GM21423 (cell line): ENCODE results near the gene MARS1.
"Not testable (repeated sequence)": the region's sequence is repeated elsewhere in the genome, so short reads cannot be mapped to it uniquely, and the experiment has no call there.

Experiments used
- ATAC-seq: cut with Tn5 transposase; IDR thresholded peaks from one replicate; pipeline ENCODE4 v1.9.1; 2021; ENCODE audit warnings: mild to moderate bottlenecking, moderate library complexity; ENCODE audit not compliant: unreplicated experiment

Gene MARS1

DNA sequence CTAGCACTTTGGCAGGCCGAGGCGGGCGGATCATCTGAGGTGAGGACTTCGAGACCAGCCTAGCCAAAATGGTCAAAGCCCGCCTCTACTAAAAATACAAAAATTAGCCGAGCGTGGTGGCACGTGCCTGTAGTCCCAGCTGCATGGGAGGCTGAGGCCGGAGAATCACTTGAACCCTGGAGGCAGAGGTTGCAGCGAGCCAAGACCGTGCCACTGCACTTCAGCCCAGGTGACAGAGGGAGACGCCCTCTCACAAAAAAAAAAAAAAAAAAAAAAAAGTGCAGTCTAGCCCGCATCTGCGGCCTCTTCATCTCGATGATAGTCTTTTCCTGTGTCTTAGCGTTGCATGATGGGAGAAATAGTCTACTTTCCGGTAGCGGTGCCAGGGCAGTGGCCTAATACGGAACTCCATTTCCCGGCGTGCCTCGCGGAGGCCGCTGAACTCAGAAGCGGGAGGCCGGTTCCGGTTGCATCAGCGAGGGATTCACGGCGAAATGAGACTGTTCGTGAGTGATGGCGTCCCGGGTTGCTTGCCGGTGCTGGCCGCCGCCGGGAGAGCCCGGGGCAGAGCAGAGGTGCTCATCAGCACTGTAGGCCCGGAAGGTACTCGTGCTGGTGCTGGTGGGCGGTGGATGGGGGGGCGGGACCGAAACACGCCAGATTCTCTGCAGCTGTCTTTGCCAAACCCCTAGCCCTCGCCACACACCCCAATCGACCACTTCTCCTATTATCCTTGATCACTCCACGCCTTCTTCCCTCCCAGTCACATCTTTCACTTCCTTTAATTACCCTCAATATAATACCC is at the start of gene MARS1:
TSS of gene MARS1 (plus strand) at position 472 of the 805 bp plus-strand sequence. CDS start at position 495, 23 bp downstream.
- ATAC-seq = peak; percentile 97

GRCh38 chr12:57438400-57438799 is 49.5 kb upstream of the MARS1 start:
- ATAC-seq = no peak

DNA sequence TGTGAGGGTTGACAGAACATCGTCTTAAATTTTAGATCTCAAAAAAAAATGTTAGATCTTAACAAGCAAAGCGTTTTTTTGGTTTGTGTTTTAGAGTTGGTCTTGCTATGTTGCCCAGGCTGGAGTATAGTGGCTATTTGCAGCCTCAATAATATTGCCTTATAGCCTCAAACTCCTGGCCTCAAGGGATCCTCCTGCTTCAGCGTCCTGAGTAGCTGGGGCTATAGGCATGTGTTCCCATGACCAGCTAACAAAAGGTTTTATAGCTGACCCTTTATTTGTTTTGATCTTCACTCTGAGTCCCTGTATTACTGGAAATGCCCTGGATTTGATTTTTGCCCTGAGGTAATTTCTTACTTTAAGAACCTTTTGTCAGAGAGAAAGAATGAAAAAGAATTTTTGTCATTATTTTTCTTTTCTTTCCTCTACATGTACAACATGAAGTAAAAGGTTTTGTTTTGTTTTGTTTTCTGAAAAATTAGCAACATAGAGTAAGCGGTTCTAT is 48.1 kb upstream of the MARS1 start:
- ATAC-seq = no peak

- not testable (repeated sequence) for ATAC-seq
Measured at GRCh38 chr12:57441393-57441792, 46.5 kb upstream of the MARS1 start.

DNA sequence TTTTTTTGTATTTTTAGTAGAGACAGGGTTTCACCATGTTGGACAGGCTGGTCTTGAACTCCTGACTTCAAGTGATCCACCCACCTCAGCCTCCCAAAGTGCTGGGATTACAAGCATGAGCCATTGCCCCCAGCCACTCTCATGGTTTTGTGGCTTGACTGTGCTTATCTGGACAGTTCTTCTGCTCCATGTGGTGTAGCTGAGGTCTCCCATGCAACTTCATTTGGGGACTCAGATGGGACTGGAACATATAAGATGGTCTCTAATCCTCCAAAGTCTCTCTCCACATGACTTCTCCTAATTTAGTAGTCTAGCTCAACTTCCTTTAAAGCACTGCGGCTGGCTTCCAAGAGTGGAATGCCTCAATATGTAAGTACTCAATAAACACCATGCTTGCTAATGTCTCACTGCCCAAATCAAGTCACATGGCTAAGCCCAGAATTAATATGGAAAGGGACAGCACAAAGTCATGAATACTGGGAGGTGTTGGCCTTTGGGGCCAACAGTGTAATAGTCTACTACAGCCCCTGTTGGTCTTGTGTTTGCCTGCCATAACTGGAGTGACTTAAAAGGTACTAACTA is 45.9 kb upstream of the MARS1 start:
- ATAC-seq = no peak

GRCh38 chr12:57444337-57444736 is 43.5 kb upstream of the MARS1 start:
- ATAC-seq = not testable (repeated sequence)

DNA sequence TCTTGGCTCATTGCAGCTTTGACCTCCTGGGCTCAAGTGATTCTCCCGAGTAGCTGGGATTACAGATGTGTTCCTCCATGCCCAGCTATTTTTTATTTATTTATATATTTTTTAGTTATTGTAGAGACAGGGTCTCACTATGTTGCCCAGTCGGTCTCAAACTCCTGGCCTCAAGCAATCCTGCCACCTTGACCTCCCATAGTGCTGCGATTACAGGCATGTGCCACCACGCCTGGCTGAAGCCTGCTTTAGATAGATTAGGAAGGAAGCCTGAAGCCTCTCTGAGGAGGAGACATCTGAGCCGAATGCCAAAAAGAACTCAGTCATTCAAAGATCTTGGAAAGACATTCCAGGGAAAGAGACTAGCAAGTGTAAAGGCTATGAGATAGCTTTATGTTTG is 43.1 kb upstream of the MARS1 start:
- no peak for ATAC-seq

- no peak for ATAC-seq
Measured at GRCh38 chr12:57446292-57446960, 41.4 kb upstream of the MARS1 start.

GRCh38 chr12:57448669-57449068 is 39.2 kb upstream of the MARS1 start:
- ATAC-seq = no peak

DNA sequence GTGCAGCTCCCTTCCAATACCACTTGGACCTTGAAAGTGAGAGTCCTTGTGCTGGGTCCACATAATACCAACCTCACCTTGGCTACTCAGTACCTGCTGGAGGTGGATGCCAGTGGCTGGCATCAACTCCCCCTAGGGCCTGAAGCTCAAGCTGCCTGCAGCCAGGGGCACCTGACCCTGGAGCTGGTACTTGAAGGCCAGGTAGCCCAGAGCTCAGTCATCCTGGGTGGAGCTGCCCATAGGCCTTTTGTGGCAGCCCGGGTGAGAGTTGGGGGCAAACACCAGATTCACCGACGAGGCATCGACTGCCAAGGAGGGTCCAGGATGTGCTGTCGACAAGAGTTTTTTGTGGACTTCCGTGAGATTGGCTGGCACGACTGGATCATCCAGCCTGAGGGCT is 38.5 kb upstream of the MARS1 start:
- no peak for ATAC-seq

- no peak for ATAC-seq
Measured at GRCh38 chr12:57450057-57450456, 37.8 kb upstream of the MARS1 start.

DNA sequence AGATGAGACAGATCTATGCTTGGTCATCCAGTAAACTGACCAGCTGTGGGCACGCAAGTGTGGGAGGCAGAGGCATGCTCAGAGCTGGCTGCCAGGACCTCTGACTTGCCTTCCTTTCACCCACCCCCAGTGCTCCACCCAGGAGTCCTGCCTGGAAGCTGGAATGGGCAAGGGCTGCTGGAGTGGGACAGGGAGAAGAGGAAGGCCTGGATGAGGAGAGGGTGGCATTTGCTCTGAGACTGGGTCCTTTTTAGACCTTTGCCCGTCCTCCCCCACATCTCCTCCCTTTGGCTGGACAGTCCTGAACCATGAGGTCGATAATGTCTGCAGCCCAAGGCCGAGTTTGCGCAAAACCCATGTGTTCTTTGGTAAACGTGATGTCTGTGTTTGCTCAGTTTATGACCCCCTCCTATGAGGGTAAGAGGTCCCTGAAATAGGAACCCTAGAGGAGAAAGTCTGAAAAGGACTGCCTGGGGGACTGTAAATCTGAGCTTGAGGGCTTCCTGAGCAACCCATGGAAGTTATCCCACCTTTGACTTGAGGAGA is 36.6 kb upstream of the MARS1 start:
- no peak for ATAC-seq

- ATAC-seq = no peak
Measured at GRCh38 chr12:57452181-57452936, 35.5 kb upstream of the MARS1 start.

DNA sequence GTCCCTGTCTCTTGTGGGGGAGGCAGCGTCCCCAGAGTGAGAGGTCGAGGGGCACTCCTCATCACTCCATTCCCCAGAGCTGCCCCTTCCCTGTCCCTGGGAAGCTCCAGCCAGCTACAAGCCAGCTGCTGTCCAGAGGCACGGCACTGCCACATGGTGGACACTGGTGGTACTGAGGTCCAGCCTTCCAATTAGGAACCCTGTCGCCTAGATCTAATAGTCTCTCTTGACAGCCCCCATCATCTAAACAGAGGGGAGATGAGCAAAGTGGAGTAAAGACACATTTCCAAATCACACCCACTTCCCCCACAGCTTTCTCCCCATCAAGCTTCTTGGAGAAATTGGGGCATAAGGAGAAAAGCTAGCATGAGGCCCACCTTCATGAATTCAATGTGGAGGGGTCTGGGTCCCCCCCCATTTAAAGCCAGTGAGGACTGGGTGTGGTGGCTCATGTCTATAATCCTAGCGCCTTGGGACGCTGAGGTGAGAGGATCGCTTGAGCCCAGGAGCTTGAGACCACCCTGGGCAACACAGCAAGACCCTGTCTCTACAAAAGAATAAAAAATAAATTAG is 34.8 kb upstream of the MARS1 start:
- ATAC-seq = peak; percentile 43

DNA sequence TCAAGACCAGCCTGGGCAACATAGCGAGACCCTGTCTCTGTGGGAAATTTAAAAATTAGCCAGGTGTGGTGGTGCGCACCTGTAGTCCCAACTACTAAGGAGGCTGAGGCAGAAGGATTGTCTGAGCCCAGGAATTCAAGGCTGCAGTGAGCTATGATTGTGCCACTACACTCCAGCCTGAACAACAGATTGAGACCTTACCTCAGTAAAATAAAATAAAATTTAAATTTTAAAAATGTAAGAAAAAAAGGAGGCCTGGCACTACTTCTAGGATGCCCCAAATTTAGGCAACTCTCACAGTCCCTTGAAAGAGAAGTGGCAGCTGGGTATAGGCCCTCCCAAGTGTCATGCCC is 33.7 kb upstream of the MARS1 start:
- no peak for ATAC-seq

DNA sequence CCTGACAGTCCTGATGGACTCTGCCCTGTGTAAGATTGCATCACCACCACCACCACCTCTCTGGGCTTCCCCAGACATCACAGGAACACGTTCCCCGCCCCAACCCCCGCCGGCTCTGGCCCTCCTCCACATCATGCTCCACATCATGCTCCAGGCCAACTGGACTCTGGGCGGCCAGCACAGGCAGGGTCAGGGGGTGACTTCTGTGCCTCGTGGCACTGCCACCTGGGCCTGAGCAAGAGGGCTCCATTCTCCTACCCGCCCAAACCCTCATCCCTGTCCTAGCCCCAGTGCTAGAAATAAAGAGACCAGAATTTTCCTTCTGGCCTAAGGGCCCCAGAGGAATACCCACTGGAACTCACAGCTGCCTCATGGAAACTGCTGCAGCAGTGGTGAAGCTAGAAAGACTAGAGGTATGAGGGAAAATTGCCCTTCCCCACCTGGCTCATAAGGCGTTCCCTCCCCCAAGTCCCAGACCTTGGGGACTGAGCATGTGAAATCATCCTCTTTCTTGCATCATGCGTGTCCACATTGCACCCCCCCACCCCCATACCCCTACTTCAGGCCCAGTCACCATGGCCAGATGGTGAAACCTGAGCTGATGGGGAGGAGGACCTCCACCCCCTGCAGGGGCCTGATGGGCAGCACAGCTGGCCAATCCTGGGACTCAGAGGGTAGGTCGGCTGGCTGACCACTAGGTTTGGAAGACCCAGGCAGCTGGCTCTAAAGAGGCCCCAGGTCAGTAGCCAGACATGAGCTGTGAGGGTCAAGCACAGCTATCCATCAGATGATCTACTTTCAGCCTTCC is 33.1 kb upstream of the MARS1 start, which contains the start of gene INHBE:
TSS of gene INHBE (plus strand) at position 742 of the 808 bp plus-strand sequence. CDS start 230 bp downstream, outside the sequence.
- ATAC-seq = no peak

- ATAC-seq = no peak
Measured at GRCh38 chr12:57455374-57456144, 32.3 kb upstream of the MARS1 start.

DNA sequence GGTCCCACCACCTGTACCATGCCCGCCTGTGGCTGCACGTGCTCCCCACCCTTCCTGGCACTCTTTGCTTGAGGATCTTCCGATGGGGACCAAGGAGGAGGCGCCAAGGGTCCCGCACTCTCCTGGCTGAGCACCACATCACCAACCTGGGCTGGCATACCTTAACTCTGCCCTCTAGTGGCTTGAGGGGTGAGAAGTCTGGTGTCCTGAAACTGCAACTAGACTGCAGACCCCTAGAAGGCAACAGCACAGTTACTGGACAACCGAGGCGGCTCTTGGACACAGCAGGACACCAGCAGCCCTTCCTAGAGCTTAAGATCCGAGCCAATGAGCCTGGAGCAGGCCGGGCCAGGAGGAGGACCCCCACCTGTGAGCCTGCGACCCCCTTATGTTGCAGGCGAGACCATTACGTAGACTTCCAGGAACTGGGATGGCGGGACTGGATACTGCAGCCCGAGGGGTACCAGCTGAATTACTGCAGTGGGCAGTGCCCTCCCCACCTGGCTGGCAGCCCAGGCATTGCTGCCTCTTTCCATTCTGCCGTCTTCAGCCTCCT is 31.6 kb upstream of the MARS1 start:
- peak; percentile 25 for ATAC-seq
